ENCODE data around the gene CTNNA3.

DNA sequence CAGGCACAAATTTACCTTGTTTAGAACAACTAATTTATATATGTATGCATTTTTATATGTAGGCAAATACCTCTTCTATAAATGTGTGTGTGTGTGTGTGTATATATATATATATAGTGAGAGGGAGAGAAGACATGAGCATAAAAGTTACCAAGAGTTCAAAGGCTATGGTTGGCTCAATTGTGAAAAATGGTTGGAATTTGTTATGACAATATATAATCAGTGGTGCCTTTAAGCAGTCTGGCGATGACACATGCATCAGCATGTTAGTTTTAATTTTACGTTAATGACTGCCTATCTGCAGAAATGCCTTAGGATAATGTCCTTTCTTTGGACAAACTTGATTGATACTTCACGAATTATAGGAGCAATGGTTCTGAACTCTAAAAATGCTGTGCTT, 1750.9 kb downstream of the CTNNA3 start:
- TF ChIP-seq, protein P1, sequence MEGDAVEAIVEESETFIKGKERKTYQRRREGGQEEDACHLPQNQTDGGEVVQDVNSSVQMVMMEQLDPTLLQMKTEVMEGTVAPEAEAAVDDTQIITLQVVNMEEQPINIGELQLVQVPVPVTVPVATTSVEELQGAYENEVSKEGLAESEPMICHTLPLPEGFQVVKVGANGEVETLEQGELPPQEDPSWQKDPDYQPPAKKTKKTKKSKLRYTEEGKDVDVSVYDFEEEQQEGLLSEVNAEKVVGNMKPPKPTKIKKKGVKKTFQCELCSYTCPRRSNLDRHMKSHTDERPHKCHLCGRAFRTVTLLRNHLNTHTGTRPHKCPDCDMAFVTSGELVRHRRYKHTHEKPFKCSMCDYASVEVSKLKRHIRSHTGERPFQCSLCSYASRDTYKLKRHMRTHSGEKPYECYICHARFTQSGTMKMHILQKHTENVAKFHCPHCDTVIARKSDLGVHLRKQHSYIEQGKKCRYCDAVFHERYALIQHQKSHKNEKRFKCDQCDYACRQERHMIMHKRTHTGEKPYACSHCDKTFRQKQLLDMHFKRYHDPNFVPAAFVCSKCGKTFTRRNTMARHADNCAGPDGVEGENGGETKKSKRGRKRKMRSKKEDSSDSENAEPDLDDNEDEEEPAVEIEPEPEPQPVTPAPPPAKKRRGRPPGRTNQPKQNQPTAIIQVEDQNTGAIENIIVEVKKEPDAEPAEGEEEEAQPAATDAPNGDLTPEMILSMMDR (IDR thresholded peaks at IDR 0.05; ENCODE audit: extremely low read depth in 1 of 2, insufficient read depth in 1 of 2, low read depth in 1 of 2, low read length in 2 of 2): no peak
- no peak for TF ChIP-seq MAX (IDR thresholded peaks at IDR 0.05; ENCODE audit: insufficient read depth, insufficient read length)
